ENCODE data around the gene CCT5. TPM values are rescaled to one million over a fixed set of nuclear protein-coding genes. Genes with fewer than 3 reads are reported as not detected.
"Not testable (repeated sequence)": the region's sequence is repeated elsewhere in the genome, so short reads cannot be mapped to it uniquely, and the experiment has no call there.

The CCT5 gene
- total RNA-seq, 2 donors from 2014 or later = 136 to 150 TPM

- intact Hi-C loops (cut with DNase I, micrococcal nuclease) = no loop called here
- ATAC-seq (peak; percentile 29), DNase-seq (peak in 1 of 2 donors; percentile 73)
These were observed 60.1 kb downstream of the CCT5 start for GRCh38 chr5:10310066-10310779.

GRCh38 chr5:10310835-10311570, 60.9 kb downstream of the CCT5 start:
- intact Hi-C loops (cut with DNase I, micrococcal nuclease); DNase-seq; ATAC-seq: not testable (repeated sequence)

GRCh38 chr5:10311595-10312425, 61.7 kb downstream of the CCT5 start:
- intact Hi-C loops (cut with DNase I, micrococcal nuclease) = no loop called here
- ATAC-seq (no peak), DNase-seq (no peak)

GRCh38 chr5:10315201-10315600, 65.1 kb downstream of the CCT5 start:
- intact Hi-C loops (cut with DNase I, micrococcal nuclease) = no loop called here
- no peak for DNase-seq
- no peak for ATAC-seq

Other genes starting within 250 kb of the CCT5 start
- gene ATPSCKMT, start 392 bp upstream of the CCT5 start, total RNA-seq = 10 to 100 TPM; 13.2 to 17.4 TPM
- 100 to 1,000 TPM; 172 to 182 TPM for gene CMBL, start 57.6 kb downstream of the CCT5 start, total RNA-seq
- 100 to 1,000 TPM; 153 to 168 TPM for gene MARCHF6, start 103.4 kb downstream of the CCT5 start, total RNA-seq
- gene ROPN1L, start 191.6 kb downstream of the CCT5 start, total RNA-seq = not detected